Measurements from ENCODE around the gene SFRP5.
A peak's percentile ranks its signal among the peaks of the same experiment; 100 is the strongest.

The SFRP5 gene

GRCh38 chr10:97771913-97772823, at the start of gene SFRP5:
TSS of gene SFRP5 (minus strand) at chr10:97771999. CDS start at chr10:97771833, 166 bp downstream.
- no peak for DNase-seq
- in situ Hi-C loops (cut with HindIII; ENCODE audit: low pct_ligation_motif_present, low pct_unique_long_range_greater_than_20kb, low sequenced_read_pairs): loop anchor here (25.0 kb wide), 1 partner anchor 90 kb away; no protein-coding TSS in a partner anchor

- in situ Hi-C loops (cut with HindIII; ENCODE audit: low pct_ligation_motif_present, low pct_unique_long_range_greater_than_20kb, low sequenced_read_pairs): no loop called here
Measured at GRCh38 chr10:97820096-97820704, 48.4 kb upstream of the SFRP5 start.

DNA sequence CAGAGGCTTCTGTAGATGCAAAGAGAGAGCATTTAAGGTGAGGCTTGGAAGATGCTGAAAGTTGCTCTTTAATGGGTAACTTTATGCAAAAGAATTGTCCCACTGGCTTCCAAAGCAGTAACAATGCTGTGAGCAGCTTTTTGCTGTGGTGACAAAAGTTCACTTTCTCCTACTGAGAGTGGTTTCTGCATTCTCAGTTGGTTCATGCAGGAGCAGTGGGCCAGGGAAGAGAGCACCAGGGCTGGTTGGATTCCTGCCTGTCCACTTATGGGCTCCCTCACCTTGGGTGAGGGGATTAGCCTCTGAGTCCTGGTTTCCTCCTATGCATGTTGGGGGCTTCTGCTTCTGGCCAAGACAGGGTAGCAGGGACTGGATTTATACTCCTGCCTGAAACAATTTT, 46.8 kb upstream of the SFRP5 start:
- DNase-seq: no peak
- in situ Hi-C loops (cut with HindIII; ENCODE audit: low pct_ligation_motif_present, low pct_unique_long_range_greater_than_20kb, low sequenced_read_pairs): no loop called here

More at GRCh38 chr10:97820096-97820704, 48.4 kb upstream of the SFRP5 start:
- DNase-seq: no peak

DNA sequence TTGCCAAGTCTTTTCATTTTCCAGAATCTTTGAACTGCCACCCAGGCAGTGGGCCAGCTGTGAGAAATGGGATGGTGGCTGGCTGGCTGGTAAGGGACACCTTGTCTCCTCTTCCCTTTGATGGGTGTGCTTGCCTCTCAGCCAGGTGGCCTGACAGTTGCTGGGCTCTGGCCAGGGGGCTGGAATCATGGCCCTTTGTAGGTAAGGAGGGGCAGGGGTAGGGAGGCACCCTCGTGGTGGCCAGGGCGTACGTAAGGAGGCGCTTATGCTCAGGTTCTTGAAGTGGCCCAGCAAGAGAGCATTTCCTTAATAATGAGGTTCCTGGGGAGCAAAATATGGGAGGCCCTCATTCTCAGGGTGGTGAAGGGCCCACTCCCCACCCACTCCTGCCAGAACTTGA, 44.8 kb upstream of the SFRP5 start:
- in situ Hi-C loops (cut with HindIII; ENCODE audit: low pct_ligation_motif_present, low pct_unique_long_range_greater_than_20kb, low sequenced_read_pairs): no loop called here
- no peak for DNase-seq

DNA sequence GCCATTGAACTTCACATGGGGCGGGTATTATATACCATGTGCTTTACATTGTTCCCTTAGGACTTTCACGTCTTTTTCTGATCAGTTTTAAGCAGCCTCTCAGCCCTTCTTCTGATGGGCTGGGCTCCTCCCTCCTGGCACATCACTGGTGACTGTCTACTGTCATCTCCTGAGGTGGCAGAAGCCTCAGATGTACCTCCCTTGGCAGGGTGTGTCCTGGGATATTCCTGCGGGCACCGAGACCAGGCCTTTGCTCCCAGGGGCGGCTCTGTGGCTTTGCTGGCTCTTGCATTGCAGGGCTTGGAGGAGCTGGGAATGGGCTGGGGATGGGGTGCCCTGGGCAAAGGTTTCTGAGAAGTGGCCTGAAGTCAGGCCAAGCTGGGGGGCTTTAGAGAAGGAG, 43.2 kb upstream of the SFRP5 start:
- DNase-seq: no peak
- in situ Hi-C loops (cut with HindIII; ENCODE audit: low pct_ligation_motif_present, low pct_unique_long_range_greater_than_20kb, low sequenced_read_pairs): no loop called here

DNA sequence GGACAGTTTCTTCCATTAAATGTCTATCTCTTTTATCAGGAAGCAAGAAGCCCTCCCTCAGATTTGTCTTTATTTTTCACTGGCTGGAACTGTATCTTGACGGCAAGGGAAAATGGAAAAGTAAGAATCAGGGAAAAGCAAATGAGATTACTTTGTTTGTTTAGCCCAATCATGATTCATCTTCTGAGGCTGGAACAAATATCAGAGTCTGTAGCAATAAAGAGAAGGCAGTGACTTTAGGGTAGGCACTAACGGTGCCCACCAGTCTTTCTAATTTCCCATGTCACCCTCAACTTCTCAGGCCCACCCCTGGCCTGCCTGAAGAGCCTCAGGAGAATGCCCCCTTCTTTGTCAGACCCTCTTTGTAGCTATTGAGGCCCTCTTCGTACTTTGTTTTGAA, 41.5 kb upstream of the SFRP5 start:
- DNase-seq: no peak
- in situ Hi-C loops (cut with HindIII; ENCODE audit: low pct_ligation_motif_present, low pct_unique_long_range_greater_than_20kb, low sequenced_read_pairs): no loop called here

- DNase-seq: no peak
- in situ Hi-C loops (cut with HindIII; ENCODE audit: low pct_ligation_motif_present, low pct_unique_long_range_greater_than_20kb, low sequenced_read_pairs): no loop called here
Measured at GRCh38 chr10:97812696-97813095, 40.9 kb upstream of the SFRP5 start.

DNA sequence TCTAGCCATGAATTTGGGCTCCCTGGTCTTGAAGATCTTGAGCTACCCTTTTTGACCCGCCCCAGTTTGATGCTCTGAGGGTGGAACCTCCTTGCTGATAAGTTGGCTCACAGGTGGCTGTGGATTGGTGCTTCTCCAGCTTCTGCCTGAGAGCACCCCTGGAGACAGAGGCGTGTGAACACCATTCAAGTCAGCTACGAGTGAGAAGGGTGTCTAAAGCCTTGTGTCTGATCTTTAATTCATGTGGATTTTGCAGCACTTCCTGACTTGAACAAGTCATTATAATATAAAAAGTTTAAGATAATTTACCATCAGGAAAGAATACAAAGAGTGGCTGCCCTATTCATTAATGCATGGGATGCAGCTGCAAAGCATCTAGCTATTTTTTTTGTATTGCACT, 40.2 kb upstream of the SFRP5 start:
- DNase-seq: no peak
- in situ Hi-C loops (cut with HindIII; ENCODE audit: low pct_ligation_motif_present, low pct_unique_long_range_greater_than_20kb, low sequenced_read_pairs): no loop called here

GRCh38 chr10:97810446-97810845, 38.6 kb upstream of the SFRP5 start:
- in situ Hi-C loops (cut with HindIII; ENCODE audit: low pct_ligation_motif_present, low pct_unique_long_range_greater_than_20kb, low sequenced_read_pairs): no loop called here
- peak; percentile 5 for DNase-seq

- no peak for DNase-seq
- in situ Hi-C loops (cut with HindIII; ENCODE audit: low pct_ligation_motif_present, low pct_unique_long_range_greater_than_20kb, low sequenced_read_pairs): no loop called here
Measured at GRCh38 chr10:97805949-97806348, 34.1 kb upstream of the SFRP5 start.

- DNase-seq: no peak
- in situ Hi-C loops (cut with HindIII; ENCODE audit: low pct_ligation_motif_present, low pct_unique_long_range_greater_than_20kb, low sequenced_read_pairs): no loop called here
Measured at GRCh38 chr10:97805096-97805884, 33.5 kb upstream of the SFRP5 start.

- in situ Hi-C loops (cut with HindIII; ENCODE audit: low pct_ligation_motif_present, low pct_unique_long_range_greater_than_20kb, low sequenced_read_pairs): no loop called here
- DNase-seq: no peak
Measured at GRCh38 chr10:97801422-97801821, 29.6 kb upstream of the SFRP5 start.

DNA sequence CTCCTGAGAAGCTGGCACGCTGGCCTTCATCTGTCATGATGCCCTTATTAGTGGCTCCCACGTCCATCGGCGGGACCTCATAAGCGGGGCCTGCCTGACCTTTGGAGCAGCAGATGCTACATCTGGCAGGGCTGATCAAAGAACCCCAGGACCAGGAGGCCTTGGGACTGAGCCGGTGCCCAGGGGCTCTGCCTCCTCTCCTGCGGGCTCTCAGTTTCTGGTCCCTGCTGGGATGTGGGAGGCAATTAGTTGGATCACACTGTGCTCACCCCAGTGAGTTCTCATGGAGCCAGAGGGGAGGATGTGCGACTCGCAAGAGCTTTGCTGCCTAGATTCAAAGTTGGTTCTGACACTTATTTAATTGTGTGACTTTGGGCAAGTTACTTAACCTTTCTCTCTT, 28.7 kb upstream of the SFRP5 start:
- no peak for DNase-seq
- in situ Hi-C loops (cut with HindIII; ENCODE audit: low pct_ligation_motif_present, low pct_unique_long_range_greater_than_20kb, low sequenced_read_pairs): no loop called here

DNA sequence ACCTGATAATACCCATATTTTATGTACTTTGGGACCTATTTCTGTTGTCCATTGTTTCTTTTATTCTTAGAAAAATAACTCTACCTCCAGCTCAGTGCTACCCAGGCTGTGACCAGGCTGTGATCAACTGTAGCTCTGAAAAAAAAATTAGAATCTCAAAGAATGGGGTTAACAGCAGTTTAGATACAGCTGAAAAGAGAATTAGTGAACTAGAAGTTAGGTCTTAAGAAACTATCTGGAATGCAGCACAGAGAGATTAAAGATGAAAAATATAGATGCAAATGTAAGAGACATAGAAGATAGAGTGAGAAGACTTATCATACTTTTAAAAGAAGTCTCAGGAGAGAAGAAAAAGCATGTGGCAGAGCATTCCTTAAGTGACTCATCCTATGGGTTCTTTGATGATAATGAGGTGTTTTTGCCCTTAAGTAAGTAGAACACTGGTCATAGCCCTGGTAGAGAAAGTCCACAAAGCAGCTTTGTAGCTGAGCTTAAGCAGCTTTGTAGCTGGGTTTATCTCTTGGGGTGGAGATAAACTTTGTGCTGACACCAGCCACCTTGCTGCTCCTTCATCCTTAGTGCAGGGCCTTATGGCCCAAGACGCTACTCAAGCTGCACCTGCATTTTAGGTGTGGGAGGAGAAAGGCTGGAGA, 27.3 kb upstream of the SFRP5 start:
- DNase-seq: no peak
- in situ Hi-C loops (cut with HindIII; ENCODE audit: low pct_ligation_motif_present, low pct_unique_long_range_greater_than_20kb, low sequenced_read_pairs): no loop called here

- DNase-seq: peak; percentile 28
- in situ Hi-C loops (cut with HindIII; ENCODE audit: low pct_ligation_motif_present, low pct_unique_long_range_greater_than_20kb, low sequenced_read_pairs): no loop called here
Measured at GRCh38 chr10:97796651-97797050, 24.9 kb upstream of the SFRP5 start.

DNA sequence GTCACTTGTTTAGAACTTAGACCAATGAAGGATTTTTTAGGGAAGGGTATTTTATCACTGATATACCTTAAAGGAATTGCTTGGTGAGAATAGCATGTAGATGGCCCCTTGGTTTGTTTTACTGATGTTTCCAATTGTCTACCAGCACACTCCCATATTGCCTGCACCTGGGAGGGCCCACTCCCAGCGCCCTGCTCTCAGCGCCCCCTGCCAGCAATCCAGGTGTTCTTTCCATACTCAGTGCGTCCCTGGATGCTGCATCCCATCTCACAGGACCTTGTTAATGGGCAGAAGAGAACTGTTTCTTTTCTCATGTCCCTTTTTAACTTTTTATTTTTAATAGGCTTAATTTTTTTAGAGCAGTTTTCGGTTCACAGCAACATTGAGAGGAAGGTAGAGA, 24.1 kb upstream of the SFRP5 start:
- DNase-seq: no peak
- in situ Hi-C loops (cut with HindIII; ENCODE audit: low pct_ligation_motif_present, low pct_unique_long_range_greater_than_20kb, low sequenced_read_pairs): no loop called here

GRCh38 chr10:97791824-97792721, 20.3 kb upstream of the SFRP5 start:
- in situ Hi-C loops (cut with HindIII; ENCODE audit: low pct_ligation_motif_present, low pct_unique_long_range_greater_than_20kb, low sequenced_read_pairs): no loop called here
- DNase-seq: peak; percentile 70

All from ACHN (cell line).